Medulla oblongata (tissue), 1 donor: ENCODE data around the gene FGF12.
"Not testable (repeated sequence)": the region's sequence is repeated elsewhere in the genome, so short reads cannot be mapped to it uniquely, and the experiment has no call there.

Source experiments
- DNase-seq: peaks from one replicate; pipeline ENCODE4 v3.0.0-alpha.2; 2015; ENCODE audit errors: extremely low spot score

The FGF12 gene

DNA sequence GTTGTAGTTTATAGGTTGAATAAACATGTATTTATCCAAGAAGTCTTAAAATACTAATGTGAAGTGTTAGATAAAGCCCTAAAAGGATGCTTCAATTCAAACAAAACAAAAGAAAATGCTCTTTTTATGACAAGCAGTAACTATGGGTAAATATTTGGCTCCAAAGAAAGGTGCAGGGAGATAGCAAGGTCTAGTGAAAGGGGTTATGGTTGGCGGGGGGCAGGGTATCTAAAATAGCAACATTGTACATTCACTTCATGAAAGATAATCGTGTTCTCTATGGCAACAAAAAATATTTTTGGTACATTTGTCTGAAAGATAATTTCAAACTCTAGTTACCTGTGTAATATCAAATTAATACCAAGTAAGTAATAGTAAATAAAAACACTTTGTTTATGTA lies 149.5 kb downstream of the FGF12 start:
- no peak for DNase-seq

DNA sequence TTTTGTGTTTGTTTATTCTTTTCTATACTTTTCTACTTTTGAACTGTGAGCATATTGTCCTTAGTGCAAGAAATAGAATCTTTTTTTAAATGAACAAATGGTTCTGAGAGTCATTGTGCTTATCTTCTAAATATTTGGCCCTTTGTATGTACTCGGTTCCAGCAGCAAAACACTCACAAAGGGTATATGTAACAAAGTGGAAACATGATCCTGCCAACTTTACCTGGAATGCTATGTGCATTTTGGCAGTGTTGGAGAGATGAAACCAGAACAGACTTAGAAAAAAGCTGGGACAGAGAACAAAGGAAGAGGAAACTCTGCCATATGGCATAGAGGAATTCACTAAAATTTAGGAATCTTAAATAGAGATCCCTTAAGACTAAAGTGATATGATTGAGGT lies 150.1 kb downstream of the FGF12 start:
- no peak for DNase-seq

DNA sequence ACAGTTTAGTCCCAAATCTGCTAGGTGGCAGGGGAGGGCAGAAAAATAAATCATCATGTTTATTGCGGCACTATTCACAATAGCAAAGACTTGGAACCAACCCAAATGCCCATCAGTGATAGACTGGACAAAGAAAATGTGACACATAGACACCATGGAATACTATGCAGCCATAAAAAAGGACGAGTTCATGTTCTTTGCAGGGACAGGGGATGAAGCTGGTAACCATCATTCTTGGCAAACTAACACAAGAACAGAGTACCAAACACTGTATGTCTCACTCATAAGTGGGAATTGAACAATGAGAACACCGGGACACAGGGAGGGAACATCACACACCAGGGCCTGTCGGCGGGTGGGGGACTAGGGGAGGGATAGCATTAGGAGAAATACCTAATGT lies 150.6 kb downstream of the FGF12 start:
- DNase-seq = not testable (repeated sequence)

DNA sequence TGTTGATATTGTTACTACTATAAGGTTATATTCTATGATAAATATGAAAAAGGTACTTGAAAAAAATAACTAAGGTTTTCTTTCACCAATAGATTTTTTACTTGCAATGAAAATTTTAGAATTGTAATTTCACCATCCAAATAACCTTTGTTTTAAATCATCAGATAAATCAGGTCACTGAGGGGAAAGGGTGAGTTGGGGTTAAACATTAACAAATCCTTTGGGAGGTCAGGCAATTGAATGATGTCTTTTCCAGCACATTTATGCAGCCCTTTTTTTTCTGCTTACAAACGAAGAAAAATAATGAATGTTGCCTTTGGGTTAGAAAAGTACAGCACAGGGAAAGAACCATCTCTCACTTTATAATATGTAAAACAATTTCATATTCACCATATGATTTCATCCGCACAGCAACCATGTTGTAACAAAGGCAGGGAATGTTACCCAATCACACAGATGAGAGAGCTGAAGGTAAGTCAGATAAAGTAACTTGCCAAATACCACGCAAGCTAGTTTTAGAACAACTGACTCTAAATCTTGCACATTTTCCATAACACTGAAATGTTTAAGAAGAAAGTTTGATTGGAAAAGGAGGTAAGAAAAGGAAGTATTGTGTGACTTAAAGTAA lies 151.3 kb downstream of the FGF12 start:
- no peak for DNase-seq

DNA sequence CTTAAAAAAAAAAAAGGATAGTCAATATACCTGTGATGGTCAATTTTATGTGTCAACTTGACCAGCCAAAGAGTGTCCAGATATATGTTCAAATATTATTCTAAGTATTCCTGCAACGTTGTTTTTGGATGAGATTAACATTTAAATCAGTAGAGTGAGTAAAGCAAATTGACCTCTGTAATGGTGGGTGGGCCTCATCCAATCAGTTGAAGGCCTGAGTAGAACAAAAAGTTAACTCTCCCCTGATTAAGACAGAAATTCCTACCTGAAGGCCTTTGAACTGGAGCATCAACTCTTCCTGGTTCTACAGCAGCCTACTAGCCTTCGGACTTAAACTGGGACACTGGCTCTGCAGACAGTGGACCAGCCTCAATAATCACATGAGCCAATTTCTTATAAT lies 154.1 kb downstream of the FGF12 start:
- no peak for DNase-seq

DNA sequence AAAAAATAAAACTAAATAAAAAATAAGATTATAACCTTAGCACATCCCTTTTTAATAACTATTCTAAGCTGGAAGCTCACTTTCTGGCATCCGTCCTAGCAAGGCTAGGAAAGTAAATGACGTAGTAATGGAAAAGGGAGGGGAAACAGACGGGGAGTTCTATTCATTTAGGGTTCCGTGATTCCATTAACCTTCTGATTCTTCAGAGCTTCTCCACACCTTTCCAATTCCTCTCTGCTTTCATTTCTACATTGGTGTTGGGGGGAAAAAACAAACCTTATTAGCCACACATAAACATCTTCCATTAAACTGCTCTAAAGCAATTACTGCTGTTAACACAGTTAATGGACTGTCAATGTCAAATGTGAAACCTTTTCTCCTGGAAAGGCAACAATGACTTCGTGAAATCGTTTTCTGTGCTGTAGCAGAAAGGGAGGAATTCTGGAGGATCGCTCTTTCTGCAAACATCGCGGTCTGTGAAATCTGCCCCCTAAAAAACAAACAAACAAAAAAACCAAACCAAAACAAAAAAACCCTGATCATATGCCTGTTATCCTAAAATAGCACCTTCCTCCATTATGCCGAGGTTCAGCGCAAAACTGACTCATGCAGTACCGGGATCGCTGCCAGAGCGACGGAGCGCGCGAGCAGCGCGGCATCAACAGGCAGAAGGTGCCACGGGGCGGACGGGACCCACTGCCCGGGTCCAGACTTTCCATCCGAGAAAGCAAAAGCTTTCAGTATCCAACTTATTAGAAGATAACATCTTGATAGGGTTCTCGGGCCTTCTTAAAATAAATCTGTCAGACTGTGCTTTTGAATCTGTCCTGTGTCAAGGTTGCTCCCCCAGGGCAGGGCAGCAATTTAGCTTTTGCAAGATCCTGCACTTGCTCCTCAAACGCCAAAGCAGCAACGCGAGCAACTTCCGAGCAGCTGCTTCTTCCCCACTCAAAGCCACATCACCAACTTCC lies 156.2 kb downstream of the FGF12 start:
- DNase-seq = peak; percentile 33

DNA sequence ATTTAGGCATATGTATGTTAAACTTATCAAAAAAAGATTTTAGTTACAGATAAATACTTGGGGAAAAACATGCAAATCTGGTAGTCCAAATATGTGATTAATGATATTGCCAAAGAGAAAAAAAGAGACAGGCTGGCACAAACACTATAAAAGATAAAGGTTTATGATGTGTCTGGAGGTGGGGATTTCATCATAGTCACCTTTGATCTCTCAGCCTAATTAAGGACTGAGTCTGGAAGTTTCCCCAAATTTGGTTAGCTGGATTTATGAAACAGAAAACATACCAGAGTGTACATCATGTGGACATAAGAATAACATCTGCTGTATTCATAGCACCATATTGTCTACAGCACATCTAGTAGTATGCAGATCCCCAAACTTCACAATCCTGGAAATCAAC lies 157.0 kb downstream of the FGF12 start:
- no peak for DNase-seq

DNA sequence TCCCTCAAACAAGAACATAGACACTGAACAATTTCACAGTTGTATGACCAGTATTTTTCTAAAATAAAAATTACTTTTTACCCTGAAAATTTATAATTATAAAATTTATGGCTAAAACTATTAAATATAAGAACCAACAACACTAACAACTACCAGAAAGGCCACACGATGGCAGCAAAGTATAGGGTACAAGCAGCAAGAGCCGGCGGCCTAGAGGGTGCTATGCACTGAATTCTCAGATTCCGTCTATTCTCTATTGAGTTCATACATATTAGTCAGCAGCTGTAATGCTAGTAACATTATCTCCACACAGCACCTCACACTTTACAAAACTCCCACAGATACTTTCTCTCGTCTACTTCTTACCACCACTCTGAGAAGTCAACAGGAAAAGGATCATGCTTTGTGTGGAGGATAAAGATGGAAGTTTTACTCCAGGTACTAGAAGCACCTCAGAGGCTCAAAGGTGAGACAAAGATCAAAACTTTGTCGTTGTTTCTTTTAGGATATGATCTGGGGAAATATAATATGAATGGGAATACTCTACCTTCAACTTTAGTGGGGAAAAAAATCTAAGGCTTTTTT lies 160.5 kb downstream of the FGF12 start:
- peak; percentile 90 for DNase-seq

DNA sequence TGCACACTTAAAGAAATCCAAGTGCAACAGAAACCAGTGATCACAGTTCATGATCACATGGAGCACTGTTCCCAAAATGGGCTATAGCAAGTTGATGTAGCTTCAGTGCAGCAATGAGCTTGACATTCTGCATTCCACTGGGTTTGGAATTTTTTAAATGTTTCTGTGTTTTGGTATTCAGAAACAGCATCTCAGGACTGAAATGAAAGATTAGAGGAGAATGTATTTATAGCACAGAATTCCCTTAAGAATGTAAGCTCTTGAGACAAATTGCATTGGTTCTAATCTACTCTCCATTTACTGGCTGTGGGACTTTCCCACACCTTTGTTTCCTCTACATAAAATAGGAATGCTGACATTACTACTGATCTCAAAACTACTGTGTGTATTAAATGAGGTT lies 162.7 kb downstream of the FGF12 start:
- no peak for DNase-seq

DNA sequence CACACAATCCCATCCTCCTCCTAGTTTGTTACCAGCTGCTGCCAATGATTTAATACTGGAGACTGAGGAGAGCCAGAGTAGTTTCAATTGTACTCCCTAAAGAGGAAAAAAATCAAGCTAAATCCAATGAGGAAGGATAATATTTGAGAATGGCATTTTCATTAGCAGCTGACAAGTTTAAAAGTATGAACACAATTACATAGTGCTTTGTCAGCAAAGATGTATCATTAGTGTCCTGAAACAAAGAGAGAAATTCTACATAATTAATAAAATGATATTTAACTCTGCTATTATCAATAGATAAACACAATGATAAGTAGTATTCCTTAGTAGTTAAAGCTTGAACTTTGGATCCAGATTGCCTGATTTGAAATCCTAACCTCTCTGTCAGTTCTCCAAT lies 163.9 kb downstream of the FGF12 start:
- no peak for DNase-seq

DNA sequence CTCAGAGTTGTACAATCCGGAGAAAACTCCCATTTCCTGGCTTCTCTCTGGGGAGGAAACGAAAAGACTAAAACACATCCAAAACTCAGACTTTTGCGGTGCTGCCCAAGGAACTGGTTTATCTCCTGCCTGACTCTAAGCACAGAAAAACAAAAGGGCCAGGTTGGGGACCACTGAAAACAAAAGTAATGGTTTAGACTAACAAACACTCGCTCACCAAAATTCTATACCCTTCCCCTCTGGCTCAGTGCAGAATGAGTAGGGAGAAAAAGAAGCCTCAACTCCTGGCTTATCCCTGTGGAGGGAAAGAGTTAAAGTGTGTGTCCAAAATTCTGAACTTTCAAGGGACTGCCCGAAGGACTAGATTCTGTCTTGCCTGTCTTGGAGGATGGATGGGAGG lies 173.6 kb downstream of the FGF12 start:
- no peak for DNase-seq

DNA sequence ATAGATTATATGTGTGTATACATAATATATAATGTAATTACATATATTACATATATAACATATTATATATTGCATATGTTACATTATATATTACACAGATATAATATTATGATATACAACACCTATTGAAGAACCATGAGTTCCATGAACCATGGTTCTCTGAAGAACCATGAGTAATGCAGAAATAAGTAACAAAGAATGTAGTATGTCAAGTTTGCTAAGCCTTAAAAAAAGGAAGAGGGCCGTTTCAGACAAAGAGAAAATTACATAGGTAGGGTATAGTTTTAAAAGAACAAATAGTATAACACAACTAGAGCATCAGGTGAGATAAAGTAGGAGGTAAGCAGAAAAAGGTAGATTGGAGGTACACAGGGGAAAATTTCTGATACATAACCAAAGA lies 177.0 kb downstream of the FGF12 start:
- no peak for DNase-seq

DNA sequence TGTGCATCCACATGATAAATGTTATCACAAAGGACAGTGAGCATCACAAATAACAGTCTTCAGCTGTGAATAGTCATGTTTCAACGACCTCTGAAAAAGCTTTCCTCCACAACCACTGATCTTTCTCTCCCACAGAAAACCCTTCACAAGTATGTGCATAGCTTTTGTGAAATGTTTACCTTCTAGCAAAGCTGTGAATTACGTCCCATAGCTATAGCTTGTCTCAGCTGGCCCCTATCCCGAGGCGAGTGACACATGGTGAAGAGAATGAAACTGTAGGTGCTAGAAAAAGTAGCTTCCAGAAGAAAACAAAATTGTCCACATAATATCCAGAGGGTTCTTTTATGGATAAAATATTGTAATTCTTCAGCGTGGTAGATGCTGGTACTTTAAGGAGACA lies 182.0 kb downstream of the FGF12 start:
- DNase-seq = no peak

DNA sequence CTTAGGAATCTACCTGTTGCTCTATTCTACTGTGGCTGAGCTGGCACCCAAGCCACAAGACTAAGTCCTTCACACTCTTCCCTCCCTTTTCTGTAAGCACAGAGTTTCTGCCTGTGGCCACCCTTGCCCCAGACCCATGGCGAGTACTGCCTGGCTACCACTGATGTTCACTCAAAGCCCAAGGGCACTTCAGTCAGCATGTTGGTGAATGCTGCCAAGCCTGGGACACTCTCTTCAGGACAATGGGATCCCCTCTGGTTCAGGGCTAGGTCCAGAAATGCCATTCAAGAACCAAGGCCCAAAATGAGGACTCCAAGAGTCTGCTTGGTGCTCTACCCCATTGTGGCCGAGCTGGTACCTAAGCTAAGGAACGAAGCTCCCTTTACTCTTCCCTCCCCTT lies 184.2 kb downstream of the FGF12 start:
- no peak for DNase-seq

DNA sequence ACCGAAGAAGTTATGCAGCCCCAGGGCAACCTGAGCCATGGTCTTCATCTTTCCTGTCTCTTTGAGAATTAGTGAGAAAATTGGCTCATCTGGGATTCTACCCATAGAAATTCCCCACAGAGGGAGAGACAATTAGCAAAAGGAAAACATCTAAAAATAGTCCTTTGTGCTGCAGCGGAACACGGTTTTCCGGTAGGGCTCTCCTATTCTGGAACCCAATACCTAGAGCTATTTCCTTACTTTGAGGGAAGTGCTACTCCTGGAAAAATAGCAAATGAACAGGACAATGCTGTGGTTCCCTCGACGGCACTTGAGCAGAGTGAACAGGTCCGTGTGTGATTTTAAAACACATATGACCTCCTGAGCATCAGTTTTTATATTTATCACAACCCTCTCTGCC lies 210.5 kb downstream of the FGF12 start:
- no peak for DNase-seq

DNA sequence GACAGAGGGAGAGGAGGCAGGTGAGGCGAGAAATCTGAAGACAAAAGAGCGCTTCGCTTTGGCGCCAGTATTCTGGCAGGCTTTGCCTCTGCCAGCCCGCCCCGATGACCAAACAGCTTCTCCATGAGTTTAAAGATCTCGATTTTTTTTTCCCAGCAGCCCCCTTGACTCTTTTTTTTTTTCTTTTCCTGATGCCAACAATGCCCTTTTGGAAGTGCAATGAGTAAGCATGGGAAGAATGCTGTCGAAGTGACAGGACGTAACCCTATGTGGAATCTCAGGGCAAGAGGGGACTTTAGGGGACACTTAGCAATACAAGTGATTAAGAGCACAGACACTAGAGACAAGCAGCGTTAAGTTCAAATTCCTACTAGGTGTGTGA lies 211.7 kb downstream of the FGF12 start:
- DNase-seq = no peak

DNA sequence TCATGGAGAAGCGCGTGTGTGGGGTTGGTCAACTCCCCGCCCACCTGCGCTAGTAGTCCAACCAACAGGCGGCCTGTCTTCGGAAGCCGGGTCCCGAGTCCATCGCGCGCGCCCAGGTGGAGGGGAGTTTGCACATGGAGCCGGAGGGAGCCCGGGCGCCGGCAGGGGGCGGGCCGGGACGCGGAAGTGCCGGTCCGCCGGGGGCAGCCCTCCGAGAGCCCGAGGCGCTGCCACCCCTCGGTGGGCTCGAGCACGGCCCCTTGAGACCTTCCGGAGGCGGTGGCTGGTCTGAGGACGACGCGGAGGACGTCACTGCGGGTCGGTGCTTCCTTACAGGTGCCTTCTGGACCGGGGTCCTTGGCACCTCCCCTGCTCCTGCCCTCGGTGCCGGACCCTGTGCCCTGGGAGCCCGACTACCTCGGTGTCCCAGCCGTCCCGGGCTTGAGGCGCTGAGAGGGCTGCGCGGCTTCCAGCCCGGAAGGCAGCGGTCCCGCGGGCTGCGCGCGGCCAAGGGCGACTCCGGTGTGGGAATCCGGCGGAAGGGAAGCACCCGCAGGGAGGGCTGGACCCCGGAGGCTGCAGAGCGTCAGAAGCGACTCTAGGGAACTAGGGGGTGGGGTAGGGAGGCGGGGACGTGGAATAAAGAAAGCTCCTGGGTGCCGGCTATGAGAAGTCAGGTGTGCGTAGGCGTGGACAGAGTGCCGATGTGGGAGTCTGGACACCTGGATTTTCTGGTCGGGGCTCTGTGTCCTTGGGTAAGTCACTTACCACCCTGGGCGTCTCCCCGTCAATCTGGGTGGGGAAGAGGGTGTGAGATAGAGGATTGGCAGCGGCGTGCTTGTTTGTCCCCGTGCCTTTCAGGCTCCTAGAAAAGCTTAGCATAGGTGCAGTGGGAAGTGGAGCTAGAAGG lies 212.3 kb downstream of the FGF12 start:
- DNase-seq = no peak

DNA sequence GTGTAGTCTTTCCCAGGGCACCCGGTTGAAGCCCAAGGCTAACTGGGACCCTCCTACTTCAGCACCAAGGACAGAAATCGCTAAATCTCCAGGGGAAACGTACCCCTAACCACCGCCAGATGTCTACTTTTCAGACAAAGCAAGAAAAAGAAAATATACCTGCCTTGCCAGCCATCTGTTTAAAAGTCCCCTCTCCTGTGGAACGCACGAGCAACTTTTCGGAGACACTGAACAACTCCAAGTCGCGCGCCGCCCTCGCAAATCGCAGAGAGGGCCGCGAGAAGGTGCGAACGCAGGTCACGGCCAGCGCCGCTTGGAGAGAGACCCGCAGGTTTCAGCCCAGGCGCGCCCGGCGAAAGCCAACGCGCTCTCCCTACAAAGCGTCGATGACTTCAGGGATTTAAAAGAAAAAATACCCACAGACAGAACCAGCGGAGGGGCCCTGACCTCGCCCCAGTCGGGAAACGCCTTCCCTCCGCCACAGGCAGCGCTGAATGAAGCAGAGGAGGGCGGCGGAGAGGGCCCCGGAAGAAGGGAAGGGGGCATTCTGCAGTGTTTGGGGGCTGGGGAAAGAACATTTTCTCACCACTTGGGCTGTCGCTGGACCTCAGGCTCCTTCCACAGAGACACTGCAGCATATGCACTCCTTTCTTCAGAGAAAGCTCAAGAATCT lies 213.1 kb downstream of the FGF12 start:
- DNase-seq = no peak

DNA sequence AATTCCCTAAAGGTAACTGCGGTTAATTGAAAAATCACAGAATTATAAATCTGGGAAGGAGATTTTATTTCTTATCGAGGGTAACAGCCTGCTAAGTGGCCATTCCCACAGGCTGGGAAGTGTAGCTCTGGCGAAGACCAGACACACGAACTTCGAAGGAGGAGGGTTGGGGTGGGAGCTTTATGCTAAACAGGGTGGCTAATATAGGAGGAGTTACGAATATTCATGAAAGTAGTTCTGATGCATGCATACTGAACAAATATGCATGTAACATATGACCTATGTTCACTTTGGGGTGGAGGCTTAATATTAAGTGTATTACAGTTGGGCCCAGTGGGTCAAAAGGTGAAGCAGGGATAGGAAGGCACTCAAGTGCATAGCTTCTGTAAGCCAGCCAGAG lies 221.6 kb downstream of the FGF12 start:
- DNase-seq = no peak

DNA sequence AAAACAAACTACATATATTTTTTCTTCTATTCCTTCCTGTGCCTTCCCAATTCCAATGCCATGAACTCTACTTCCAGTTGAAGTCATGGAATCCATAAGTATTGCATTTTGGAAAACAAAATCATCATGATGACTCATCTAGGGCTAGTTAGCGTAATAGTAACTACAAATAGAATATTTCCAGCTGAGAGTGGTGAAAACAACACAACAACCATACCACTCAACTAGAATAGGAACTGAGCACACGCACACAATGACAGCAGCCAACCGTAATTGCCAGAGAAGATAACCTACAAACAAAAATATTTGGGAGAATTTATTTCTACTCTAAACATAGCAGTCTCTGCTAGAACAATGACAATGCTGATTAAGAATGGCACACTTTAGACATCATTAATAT lies 225.9 kb downstream of the FGF12 start:
- no peak for DNase-seq

DNA sequence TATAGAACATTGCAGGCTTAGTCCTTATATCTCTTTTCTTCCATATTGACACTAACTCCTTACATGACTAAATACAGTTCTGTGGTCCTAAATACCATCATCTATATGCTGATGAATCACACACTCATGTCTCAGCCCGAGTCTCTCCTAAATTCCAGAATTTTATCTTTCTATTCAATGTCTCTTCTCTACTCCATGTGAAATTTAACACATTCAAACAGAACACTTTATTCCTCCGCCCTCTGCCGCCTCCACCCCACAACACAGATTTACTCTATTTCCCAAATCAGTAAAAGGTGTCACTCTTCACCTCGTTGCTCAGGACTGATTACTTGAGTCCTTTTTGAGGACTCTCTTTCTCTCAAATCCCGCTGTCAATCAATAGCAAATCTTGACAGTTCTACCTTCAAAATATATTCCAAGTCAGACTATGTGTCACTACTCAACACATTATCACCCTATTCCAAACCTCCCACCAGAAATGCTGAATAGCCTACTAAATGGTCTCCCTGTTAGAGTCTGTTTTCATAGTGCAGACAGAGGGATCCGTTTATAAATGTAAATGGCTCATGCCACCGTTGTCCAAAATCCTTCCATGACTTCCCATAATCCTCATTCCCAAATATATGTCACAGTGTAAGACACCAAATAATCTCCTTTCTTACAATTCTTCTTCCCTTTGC lies 230.3 kb downstream of the FGF12 start:
- no peak for DNase-seq
